Stimulated activated CD8-positive, alpha-beta memory T cell treated with anti-CD3 and anti-CD28 coated beads, Interleukin-15, amount 100 ng/mL, for 1 hour (primary cell): Measurements from ENCODE around the gene C1QTNF6.
"Not testable (repeated sequence)": the region's sequence is repeated elsewhere in the genome, so short reads cannot be mapped to it uniquely, and the experiment has no call there.

Experiments used
- DNase-seq: peaks from one replicate; pipeline ENCODE4 v3.0.0-alpha.2; 2020; ENCODE audit warnings: low read depth

Gene C1QTNF6

DNA sequence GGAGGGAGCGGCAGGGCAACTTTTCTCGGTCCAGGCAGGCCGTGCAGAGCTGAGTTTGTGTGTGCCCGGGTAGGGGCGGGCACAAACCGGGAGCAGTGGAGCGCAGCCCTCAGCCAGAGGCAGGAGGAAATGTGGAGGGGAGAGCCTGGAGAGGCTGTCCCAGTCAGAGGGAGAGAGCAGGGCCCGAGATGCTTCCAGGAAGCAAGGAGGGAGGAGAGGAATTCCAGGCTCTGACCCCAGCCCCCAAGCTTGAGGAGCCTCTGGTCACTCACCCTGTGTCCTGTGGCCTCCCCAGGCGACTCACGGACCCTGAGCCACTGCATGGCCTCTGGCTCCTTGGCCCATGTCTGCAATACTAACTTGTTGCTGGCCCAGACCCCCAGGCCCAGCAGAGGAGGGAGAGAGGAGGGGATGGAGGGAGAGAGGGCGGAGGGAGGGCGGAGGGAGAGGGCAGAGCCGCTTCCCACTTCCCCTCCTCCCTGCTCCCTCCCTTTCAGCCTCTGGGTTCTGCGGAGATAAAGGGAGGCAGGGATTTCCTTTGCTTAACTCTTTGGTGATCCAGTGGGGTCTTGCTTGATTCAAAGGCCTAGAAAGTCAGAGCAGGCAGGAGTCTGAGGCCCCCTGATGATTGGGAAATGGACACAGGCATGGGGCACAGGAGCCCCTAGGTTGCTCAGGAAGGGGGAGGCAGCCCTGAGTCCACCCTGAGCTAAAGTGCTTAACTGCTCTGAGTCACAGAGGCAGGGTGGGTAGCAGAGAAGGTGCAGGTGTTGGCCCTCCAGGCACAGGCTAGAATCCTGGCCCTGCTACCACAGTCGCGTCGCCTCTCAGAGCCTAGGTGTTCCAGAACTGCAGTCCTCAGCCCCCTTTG lies at the start of gene C1QTNF6:
Gene C1QTNF6, minus strand, starts transcription at position 357 of the 871 bp plus-strand sequence. Its CDS starts 34 bp downstream, at position 323.
- no peak for DNase-seq

DNA sequence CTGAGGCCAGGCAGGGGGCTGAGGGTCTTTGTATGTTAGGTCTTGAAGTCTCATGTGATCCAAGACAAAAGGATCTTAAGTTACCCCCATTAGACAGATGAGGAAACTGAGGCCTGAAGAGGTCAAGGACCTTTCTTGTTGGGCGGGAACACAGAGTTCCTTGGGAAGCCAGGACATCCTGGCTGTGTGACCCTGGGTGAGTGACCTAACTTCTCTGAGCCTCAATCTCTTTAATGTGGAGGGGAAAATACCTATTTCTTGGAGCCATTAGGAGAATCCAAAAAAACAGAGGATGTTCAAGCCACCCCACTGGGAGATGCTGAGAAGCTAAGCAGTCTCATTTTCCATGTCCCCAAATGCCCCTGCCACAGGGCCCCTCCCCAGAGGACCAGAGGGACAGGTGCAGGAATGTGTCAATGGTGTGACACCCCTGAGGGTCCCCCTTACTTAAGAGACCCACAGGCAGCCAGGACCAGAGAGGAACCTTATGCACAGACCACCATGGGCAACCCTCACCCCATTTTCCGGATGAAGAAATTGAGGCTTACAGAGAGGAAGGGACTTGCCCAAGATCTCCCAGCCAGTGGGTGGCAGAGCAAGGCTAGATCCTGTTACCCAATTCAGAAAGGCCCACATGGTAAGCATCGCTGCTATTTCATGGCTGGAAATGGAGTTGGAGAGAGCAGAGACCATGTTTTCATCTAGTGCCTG lies 48.0 kb upstream of the C1QTNF6 start:
- no peak for DNase-seq

DNA sequence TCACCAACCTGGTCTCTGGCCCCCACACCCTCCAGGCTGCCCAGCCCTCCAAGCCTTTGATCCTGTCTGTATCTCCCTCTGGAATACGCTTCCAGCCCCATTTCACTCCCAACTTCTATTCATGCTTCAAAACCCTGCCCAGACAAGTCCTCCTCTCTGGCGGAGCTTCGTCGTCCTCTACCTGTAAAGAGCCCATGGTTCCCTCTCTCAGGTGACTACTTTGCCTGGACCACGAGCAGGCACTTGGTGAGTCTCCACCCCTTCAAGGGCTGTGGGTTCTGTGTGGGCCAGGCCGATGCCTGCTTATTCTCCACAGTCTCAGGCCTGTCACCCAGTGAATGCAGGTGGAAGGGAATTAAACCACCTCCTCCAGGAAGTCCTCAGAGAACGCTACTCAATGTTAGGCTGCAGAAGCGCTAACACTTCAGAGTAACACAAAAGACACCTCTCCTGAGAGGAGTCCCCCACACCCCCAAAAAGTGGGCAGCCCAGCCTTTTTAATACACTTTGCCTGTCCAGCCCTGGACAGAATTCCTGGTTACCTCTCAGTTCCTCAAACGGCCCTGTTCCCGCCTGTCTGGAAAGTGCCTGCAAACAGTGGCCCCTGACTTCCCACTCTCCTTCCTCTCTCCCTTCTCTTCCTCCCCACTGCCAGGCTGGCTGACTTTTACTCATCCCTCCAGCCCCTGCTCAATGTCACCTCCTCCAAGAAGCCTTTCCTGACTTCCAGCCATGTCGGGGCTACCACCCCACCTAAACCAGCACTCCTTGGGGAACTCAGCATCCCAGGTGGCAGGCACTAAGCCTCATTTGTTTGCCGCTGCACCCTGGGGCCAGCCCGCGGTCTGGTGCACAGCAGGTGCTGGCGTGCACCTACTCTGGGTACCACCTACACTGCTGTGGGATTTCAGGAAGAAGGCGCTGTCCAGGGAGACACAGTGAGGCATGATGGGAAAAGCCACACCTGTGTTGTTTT lies 47.0 kb upstream of the C1QTNF6 start:
- DNase-seq = no peak

DNA sequence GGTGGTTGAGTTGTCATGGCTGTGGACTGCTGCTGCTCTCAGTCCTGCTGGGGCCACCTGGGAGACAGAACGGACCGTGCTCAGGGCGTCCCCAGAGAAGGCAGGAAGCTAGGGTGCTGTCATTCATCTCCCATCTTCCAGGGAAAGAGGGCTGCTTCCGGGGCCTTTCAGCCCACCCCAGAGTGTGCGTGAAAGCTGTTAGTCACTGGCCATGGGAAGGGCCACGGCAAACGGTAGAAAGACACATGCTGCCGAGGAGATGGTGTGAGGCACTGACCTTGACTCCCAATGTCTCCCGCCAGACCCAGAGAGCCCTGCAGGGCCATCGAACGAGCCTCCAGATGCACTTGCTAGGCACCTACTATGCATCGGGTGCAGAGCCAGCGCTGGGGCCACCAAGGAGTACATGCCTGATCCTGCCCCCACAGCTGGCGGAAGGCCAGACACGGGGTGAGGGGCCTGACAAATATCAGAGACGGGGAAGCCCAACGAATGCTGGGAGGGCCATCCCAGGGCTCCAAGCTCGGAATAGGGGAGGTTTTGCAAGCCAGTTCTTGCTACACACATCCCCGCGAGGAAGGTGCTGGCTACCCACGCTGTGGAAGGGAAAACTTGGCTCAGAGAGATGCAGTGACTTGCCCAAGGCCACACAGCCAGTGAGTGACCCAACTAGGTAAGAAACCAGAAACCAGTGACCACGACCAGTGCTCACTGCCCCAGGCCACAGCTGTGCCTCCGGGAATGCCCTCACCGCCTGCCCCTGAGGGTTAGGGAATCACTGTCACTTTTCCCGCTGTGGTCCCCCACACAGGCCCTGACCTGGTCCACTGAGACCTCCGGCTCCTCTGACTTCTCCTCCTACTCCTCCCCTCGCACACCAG lies 45.9 kb upstream of the C1QTNF6 start:
- DNase-seq = no peak

DNA sequence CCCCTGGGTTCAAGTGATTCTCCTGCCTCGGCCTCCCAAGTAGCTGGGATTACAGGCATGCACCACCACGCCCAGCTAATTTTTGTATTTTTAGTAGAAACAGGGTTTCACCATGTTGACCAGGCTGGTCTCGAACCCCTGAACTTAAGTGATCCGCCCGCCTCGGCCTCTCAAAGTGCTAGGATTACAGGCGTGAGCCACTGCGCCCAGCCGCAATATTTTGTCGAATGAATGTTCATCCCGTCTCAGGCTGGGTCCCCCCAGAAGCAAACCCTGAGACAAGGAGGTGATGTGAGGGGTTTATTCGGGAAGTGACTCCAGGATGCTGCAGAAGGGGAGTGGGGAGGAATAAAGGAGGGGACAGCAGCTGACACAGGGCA lies 45.3 kb upstream of the C1QTNF6 start:
- DNase-seq = not testable (repeated sequence)

DNA sequence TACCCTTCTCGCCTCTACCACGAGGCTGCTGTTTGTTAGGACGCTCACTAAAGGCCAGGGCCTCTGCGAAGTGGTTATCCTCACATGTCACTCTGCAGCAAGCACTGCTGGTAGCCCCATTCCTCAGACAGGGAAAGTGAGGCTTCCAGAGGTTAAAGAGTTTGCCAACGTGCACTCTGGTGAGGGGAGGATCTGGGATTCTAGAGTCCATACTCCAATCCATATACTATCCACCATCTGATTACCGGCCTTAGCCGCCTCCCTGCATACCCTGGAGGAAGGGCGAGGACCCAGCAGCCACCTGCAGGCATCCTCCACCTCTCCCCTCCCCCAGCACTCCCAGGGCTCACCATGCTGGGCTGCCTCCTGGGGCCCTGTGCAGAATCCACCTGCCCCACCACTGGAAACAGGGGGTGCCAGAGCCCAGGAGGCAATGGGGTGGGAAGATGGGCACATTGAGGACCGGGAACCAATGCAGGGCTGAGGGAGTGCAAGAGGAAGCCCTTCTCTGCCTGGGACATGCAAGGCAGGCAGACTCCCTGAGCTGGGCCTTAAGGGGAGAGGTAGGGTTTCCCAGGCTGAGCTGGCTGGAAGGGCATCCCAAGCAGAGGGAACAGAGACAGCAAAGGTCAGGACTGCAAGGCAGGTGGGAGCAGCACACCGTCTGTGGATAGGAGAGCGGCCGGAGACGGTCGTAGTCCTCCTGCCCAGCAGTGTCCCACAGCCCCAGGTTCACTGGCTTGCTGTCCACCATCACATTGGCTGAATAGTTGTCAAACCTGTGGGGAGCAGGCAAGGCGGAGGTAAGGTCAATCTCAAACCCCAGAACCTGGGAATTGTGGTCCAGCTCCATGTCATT lies 44.3 kb upstream of the C1QTNF6 start:
- DNase-seq = no peak

DNA sequence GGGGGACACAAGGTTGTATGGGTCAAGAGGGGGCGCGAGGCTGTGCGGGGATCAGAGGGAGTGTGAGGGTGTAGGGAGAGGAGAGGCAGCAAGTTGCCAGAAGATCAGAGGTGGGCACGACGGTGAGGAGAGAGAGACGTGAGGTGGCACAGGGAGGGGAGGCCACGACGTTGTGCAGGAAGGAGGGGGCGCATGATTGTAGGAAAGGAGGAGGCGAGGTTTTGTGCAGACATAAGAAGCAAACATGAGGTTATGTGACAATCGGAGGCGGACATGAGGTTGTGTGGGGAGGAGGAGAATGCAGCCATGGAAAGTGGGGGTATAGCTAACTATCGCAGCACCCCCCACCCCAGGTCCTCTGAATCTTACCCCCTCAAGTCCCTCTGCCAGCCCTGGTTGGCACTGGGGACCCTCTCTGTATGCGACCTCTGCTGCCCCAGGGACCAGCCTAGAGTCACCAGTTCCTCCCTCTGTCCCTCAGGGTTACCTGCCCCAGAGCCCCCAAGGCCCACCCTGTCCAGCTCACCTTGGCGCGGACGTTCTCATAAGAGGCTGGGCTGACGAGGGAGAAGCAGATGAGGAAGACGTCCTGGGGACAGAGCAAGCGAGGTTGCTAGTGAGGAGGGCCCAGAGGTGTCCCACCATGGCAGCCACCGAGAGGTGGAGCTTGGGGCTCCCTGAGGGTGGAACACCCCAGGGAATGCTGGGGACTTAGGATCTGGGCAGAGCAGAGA lies 43.5 kb upstream of the C1QTNF6 start:
- no peak for DNase-seq

DNA sequence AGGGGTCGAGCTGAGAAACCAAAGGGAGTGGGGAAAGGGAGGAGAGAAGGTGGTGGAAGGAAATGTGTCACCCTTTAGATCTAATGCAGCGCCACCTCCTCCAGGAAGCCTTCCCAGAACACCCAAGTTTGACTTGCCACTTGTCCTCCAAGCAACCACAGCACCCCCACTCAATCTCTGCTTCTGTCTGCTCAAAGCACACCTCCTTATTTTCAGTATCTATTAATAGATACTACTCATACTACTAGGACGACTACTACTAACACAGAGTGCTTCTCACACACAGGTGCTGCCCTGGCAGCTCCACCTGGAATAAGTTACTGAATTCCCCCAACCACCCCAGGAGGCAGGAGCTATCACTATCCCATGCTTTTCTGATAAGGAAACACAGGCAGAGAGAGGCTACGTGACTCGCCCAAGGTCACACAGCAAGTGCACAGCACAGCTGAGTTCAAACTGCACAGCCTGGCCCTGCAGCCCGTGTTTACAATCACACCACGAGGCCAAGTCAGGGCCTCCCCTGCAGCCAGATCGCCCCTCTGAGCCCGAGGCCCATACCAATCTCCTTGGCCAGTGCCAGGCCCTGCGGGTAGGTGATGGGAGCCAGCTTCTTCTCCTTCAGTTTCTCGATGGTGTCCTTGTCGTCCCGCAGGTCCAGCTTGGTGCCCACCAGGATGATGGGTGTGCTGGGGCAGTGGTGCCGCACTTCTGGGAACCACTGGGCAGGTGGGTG lies 42.8 kb upstream of the C1QTNF6 start:
- DNase-seq = no peak

DNA sequence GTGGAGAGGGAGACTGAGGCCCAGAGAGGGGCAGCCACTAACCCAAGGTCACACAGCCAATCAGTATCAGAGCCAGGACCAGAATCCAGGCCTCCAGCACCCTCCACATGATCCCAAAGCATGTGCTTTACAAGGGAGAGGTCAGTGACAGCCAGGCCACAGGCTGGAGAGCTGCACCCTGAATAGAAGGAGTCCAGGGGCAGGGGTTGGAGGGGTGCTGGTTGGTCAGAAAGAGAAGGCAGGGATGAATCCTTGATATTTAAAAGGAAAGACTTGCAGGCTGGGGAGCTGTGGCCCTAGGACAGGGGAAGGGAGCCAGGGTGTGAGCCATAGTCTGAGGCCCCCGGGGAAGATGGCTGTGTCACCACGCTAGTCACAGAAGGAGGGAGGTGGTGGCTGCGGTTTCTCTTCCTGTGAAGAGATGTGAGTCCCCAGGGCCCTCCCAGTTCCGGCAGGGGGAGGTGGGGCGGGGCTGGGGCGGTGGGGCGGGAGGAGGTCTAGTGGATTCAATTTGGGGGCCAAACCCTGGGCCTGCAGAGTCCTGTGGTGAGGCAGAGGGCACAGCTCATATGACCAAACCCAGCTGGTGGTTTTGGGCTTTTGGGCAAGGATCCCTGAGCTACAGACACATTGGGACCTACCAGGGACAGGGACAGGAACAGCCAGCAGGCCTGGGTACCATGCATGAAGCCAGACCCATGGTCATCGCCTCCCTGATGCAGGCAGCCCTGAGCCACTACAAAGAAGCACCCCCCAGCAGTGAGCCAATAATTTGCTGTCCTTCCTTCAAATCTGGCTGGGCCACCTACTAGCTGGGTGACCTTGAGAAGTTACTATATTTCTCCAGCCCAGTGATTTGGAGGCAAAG lies 42.0 kb upstream of the C1QTNF6 start:
- peak; percentile 81 for DNase-seq

DNA sequence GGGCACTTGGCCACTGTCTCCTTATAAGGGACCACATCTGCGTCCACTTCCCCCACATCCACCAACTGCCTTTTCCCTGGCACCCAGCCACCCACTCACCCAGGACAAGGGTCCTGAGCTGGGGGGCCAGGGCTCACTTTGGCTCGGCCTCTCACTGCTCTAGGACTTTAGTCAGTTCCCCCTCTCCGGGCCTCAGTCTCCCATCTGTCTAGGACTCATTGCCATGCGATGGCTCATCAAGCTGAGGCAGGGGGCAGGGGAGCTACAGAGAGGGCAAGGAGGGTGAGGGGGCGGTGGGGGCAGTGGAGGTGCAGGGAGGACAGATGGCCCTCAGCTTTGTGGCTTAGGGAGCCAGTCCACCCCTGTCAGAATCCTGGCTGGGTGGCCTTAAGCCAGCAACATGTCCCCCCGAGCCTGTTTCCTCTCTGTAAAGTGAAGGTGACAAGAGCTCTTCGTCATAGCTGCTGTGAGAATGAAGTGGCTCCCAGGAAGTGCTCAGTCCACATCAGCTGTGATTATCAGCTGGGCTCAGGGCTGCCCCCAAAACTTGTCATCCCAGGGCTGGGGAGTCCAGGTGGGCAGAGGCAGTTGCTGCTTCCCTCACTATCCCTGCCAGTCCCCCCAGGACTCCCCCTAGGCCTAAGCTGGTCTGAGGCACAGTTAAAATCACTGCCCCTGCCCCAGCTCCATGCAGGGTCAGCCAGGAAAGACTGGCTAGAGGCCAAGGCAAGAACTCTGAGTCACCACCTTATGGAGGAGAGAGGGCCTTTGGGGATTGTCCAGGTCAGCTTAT lies 41.2 kb upstream of the C1QTNF6 start:
- DNase-seq = no peak

DNA sequence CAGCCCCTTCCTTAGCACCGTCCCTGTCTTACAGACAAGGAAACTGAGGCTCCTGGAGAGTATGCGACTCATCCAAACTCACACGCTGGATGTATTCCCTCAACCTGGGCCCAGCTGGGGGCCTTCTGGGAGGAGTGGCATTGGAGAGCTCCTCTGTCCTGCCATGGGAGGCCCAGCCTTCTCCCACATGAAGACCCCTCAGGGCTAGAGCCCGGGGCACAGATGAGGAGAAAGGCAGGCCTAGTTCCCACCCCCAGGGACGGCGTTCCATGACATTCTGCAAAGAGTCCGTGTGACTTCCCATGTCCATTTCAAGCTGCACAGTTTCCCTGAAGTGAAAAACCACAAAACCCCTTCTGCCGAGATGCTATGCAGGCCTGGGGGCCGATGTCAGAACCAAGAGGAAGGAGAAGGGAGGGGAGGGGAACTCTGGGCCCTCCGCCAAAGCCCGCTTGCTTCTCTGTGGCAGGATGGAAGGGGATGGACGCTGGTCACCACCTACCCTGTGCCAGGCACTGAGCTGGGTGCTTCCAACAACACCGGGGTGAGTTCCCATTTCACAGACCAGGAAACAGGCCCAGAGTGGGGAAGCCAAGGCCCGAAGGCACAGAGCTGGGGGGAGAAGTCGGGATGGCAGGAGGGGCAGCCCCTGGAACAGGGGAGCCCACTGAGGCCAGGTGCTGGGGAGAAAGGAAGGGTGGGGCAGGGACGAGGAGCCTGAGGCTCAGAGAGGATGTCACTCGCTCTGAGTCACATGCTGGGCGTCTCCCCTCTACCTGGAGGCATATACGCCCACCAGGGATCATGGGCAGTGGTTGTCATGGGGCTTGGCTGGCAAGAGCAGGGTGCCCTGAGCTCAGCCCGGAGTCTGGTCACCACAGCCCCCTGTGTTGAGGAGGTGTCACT lies 40.3 kb upstream of the C1QTNF6 start:
- DNase-seq = no peak

DNA sequence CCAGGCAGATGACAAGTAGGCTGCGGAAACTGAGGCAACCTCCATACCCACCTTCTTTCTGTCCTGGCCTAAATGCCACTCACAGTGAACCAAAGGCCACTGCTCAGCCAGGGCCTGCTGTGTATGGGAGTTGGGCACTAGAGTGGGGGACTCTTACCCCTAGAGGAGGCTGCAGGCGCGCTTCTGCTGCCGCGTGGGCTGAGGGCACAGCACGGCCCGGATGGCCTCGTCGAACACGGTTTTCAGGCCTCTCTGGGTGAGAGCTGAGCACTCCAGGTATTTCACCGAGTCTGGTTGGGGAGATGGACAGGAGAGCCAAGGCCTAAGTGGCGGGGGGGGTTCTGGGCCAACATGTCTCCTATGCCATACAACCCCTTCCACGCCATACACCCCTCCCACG lies 38.5 kb upstream of the C1QTNF6 start:
- no peak for DNase-seq

DNA sequence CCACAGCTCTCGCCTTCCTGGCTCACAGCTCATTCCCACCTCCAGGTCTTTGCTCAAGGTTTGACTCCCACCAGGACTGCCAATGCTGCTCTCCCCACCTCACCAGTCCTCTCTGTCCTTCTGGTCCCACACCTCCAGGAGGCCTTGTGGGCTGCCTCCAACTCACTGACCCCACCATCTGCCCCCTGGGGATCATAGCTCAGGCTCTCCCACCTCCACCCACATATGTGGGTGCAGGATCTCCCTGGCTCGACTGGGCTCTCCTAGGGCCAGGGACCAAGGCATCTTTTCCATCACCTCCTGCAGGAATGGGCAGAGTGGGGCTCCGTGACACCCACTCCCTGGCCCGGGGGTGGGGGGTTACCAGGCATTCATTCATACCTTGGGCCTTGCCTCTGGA lies 38.0 kb upstream of the C1QTNF6 start:
- no peak for DNase-seq

DNA sequence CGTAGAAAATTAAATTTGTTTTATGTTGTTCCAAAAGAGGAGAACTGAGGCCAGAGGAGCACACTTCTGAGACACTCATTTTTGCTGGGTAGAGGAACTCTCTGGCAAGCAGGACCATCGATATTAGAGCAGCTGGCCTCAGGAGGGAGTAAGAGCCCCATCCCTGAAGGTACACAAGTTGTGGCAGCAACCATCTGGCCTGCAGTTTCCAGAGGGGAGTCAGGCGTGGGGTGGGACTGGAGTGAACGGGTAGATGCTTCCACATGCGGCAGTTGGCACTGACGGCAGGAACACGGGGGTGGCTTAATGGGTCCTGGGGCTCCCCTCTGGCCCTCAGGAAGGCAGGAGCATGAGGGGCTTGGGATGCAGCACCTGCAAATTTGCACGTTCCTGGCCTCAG lies 37.4 kb upstream of the C1QTNF6 start:
- no peak for DNase-seq

DNA sequence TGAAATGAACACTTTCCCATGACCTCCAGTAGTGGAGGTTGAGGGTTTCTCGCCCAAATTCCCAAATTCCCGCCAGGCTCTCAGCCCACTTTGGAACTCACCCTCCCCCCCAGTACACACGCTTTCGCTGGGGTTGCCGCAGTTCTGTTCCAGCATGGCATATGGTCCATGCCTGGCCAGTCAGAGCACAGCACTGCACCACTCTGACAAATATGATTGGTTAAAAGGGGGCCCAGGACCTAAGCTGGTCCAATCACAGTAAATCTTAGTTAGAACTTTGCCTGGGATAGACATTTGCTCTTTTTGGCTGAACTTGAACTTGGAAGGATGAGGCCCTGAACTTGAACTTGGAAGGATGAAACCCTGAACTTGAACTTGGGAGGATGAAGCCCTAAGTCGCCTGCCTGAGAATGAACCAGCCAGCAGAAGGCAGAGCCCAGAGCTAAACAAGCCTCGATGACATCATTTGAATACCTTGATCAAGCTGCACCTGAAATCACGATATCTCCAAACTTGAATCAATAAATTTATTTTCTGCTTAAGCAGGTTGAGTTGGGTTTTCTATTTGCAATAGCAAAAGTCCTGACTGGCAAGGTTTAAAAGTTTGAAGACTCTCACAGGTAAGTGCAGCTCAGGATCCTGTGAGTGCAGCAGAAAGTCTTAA lies 36.8 kb upstream of the C1QTNF6 start:
- no peak for DNase-seq
